ENCODE data around the gene RINT1. TPM values are rescaled to one million over a fixed set of nuclear protein-coding genes. Genes with fewer than 3 reads are reported as not detected.
"Not testable (repeated sequence)": the region's sequence is repeated elsewhere in the genome, so short reads cannot be mapped to it uniquely, and the experiment has no call there.

Gene RINT1
- polyA plus RNA-seq, 1 donor (not counting 4 experiments of a cell fraction or from before 2014, with no cell fraction given) = 23.6 TPM

- no peak for TF ChIP-seq CTCF (optimal IDR thresholded peaks at IDR 0.05 in 1 of 3, IDR thresholded peaks at IDR 0.05 in 1 of 3, conservative IDR thresholded peaks at IDR 0.05 in 1 of 3; ENCODE audit: extremely low read depth in 1 of 3, insufficient read depth in 2 of 3, low read length in 3 of 3)
- no peak for TF ChIP-seq EZH2 (IDR thresholded peaks at IDR 0.05; ENCODE audit: low read length)
- Histone ChIP-seq H3K9ac (ENCODE audit: control insufficient read depth, extremely low read depth, insufficient read depth, low read length) (peak overlapping the region; percentile 89), H3K4me2 (ENCODE audit: control insufficient read depth, extremely low read depth, insufficient read depth, low read depth, low read length) (peak overlapping the region; percentile 90), H3K36me3 (ENCODE audit: control insufficient read depth in 2 of 2, extremely low read depth in 1 of 2, insufficient read depth in 2 of 2, low read length in 2 of 2) (peaks cover 1 to 8% of the 10 kb centered on the region in 2 experiments), H3K27me3 (ENCODE audit: control insufficient read depth, extremely low read depth, insufficient read depth, low read length) (no peaks in the 10 kb centered on the region), H3K9me1 (ENCODE audit: control insufficient read depth, extremely low read depth, insufficient read depth, low read length) (no peaks in the 10 kb centered on the region), H3K9me3 (ENCODE audit: control insufficient read depth, low read depth, low read length) (no peaks in the 10 kb centered on the region), H2AFZ (ENCODE audit: control insufficient read depth, low read length) (peak overlapping the region; percentile 82), H3K4me1 (ENCODE audit: control insufficient read depth, extremely low read depth, insufficient read depth, low read length) (peaks cover 10% of the 10 kb centered on the region), H3K4me3 (ENCODE audit: control insufficient read depth in 2 of 3, extremely low read depth in 1 of 3, insufficient read depth in 2 of 3, low read depth in 1 of 3, low read length in 3 of 3) (peak overlapping the region; percentile 81 to 95 (median 94)), H4K20me1 (ENCODE audit: control insufficient read depth, extremely low read depth, insufficient read depth, low read length) (no peaks in the 10 kb centered on the region), H3K79me2 (ENCODE audit: control insufficient read depth, insufficient read depth, low read length) (peaks cover 48% of the 10 kb centered on the region), H3K27ac (ENCODE audit: control insufficient read depth, insufficient read depth, low read length) (peak overlapping the region; percentile 66)
- no peak for FAIRE-seq
- dilution Hi-C loops (cut with MboI; ENCODE audit: extremely low pct_ligation_motif_present, low sequenced_read_pairs) = no loop called here
- DNase-seq (ENCODE audit: low read depth, low spot score) = no peak
Observed at GRCh38 chr7:105521027-105521716, 10.8 kb upstream of the RINT1 start.

GRCh38 chr7:105521717-105522463, 10.1 kb upstream of the RINT1 start, which contains the start of gene PUS7:
TSS of gene PUS7 (minus strand) at chr7:105522271. CDS start at chr7:105508512, 13,759 bp downstream.
- no peaks in the 10 kb centered on the region for H3K9me1 ChIP-seq (ENCODE audit: control insufficient read depth, extremely low read depth, insufficient read depth, low read length)
- H3K9me3 ChIP-seq (ENCODE audit: control insufficient read depth, low read depth, low read length) = no peaks in the 10 kb centered on the region
- TF ChIP-seq EZH2 (IDR thresholded peaks at IDR 0.05; ENCODE audit: low read length) = no peak
- no peak for TF ChIP-seq CTCF (optimal IDR thresholded peaks at IDR 0.05 in 1 of 3, IDR thresholded peaks at IDR 0.05 in 1 of 3, conservative IDR thresholded peaks at IDR 0.05 in 1 of 3; ENCODE audit: extremely low read depth in 1 of 3, insufficient read depth in 2 of 3, low read length in 3 of 3)
- peak within 1 kb of the TSS; percentile 66 for H3K27ac ChIP-seq (ENCODE audit: control insufficient read depth, insufficient read depth, low read length)
- peaks cover 0 to 8% of the 10 kb centered on the region in 2 experiments for H3K36me3 ChIP-seq (ENCODE audit: control insufficient read depth in 2 of 2, extremely low read depth in 1 of 2, insufficient read depth in 2 of 2, low read length in 2 of 2)
- FAIRE-seq (no peak), DNase-seq (ENCODE audit: low read depth, low spot score) (peak; percentile 26)
- dilution Hi-C loops (cut with MboI; ENCODE audit: extremely low pct_ligation_motif_present, low sequenced_read_pairs) = no loop called here
- peak within 1 kb of the TSS; percentile 81 to 95 (median 94) for H3K4me3 ChIP-seq (ENCODE audit: control insufficient read depth in 2 of 3, extremely low read depth in 1 of 3, insufficient read depth in 2 of 3, low read depth in 1 of 3, low read length in 3 of 3)
- H3K27me3 ChIP-seq (ENCODE audit: control insufficient read depth, extremely low read depth, insufficient read depth, low read length) = no peaks in the 10 kb centered on the region
- peaks cover 41% of the 10 kb centered on the region for H3K79me2 ChIP-seq (ENCODE audit: control insufficient read depth, insufficient read depth, low read length)
- H3K4me1 ChIP-seq (ENCODE audit: control insufficient read depth, extremely low read depth, insufficient read depth, low read length) = peaks cover 10% of the 10 kb centered on the region
- peak within 1 kb of the TSS; percentile 97 for H2AFZ ChIP-seq (ENCODE audit: control insufficient read depth, low read length)
- H4K20me1 ChIP-seq (ENCODE audit: control insufficient read depth, extremely low read depth, insufficient read depth, low read length) = no peaks in the 10 kb centered on the region
- peak within 1 kb of the TSS; percentile 89 for H3K9ac ChIP-seq (ENCODE audit: control insufficient read depth, extremely low read depth, insufficient read depth, low read length)
- H3K4me2 ChIP-seq (ENCODE audit: control insufficient read depth, extremely low read depth, insufficient read depth, low read depth, low read length) = peak within 1 kb of the TSS; percentile 90

- H3K4me3 ChIP-seq (ENCODE audit: control insufficient read depth in 2 of 3, extremely low read depth in 1 of 3, insufficient read depth in 2 of 3, low read depth in 1 of 3, low read length in 3 of 3); H3K9ac ChIP-seq (ENCODE audit: control insufficient read depth, extremely low read depth, insufficient read depth, low read length); H3K9me1 ChIP-seq (ENCODE audit: control insufficient read depth, extremely low read depth, insufficient read depth, low read length); DNase-seq (ENCODE audit: low read depth, low spot score); dilution Hi-C loops (cut with MboI; ENCODE audit: extremely low pct_ligation_motif_present, low sequenced_read_pairs); H4K20me1 ChIP-seq (ENCODE audit: control insufficient read depth, extremely low read depth, insufficient read depth, low read length); FAIRE-seq; H3K27ac ChIP-seq (ENCODE audit: control insufficient read depth, insufficient read depth, low read length); H3K4me2 ChIP-seq (ENCODE audit: control insufficient read depth, extremely low read depth, insufficient read depth, low read depth, low read length); H3K4me1 ChIP-seq (ENCODE audit: control insufficient read depth, extremely low read depth, insufficient read depth, low read length); H2AFZ ChIP-seq (ENCODE audit: control insufficient read depth, low read length); H3K36me3 ChIP-seq (ENCODE audit: control insufficient read depth in 2 of 2, extremely low read depth in 1 of 2, insufficient read depth in 2 of 2, low read length in 2 of 2); H3K27me3 ChIP-seq (ENCODE audit: control insufficient read depth, extremely low read depth, insufficient read depth, low read length); H3K9me3 ChIP-seq (ENCODE audit: control insufficient read depth, low read depth, low read length): not testable (repeated sequence)
- H3K79me2 ChIP-seq (ENCODE audit: control insufficient read depth, insufficient read depth, low read length) = peaks cover 19% of the 10 kb centered on the region
Observed at GRCh38 chr7:105524423-105524822, 7.6 kb upstream of the RINT1 start.

All from keratinocyte (primary cell).